ENCODE results near the gene NEK2.
"Not testable (repeated sequence)": the region's sequence is repeated elsewhere in the genome, so short reads cannot be mapped to it uniquely, and the experiment has no call there.

The NEK2 gene

GRCh38 chr1:211631168-211631567 is 44.3 kb downstream of the NEK2 start:
- no peaks in the 10 kb centered on the region for H3K9me2 ChIP-seq (replicated peaks; ENCODE audit: insufficient read depth, low read length)
- H3K4me2 ChIP-seq (ENCODE audit: low read depth, low read length, poor library complexity, severe bottlenecking) = no peak overlapping the region
- no peaks in the 10 kb centered on the region for H3K9me3 ChIP-seq (ENCODE audit: insufficient read depth, low read length)
- no peaks in the 10 kb centered on the region for H3F3A ChIP-seq (ENCODE audit: insufficient read depth)
- H3K27ac ChIP-seq (ENCODE audit: low read depth, low read length) = no peak overlapping the region
- no peaks in the 10 kb centered on the region for H3K36me3 ChIP-seq (ENCODE audit: low read length)
- no peak overlapping the region for H2AFZ ChIP-seq (ENCODE audit: low read depth, low read length, severe bottlenecking)
- no peaks in the 10 kb centered on the region for H3K27me3 ChIP-seq (ENCODE audit: low read length)
- no peak overlapping the region for H3K9ac ChIP-seq (ENCODE audit: low read length)
- no peak overlapping the region for H3K4me3 ChIP-seq (ENCODE audit: insufficient read depth, low read length, poor library complexity, severe bottlenecking)
- no peaks in the 10 kb centered on the region for H3K79me2 ChIP-seq (ENCODE audit: insufficient read depth, low read length)
- no peak for TF ChIP-seq EZH2phosphoT487 (conservative IDR thresholded peaks at IDR 0.05; ENCODE audit: low read length)
- TF ChIP-seq, protein P1, sequence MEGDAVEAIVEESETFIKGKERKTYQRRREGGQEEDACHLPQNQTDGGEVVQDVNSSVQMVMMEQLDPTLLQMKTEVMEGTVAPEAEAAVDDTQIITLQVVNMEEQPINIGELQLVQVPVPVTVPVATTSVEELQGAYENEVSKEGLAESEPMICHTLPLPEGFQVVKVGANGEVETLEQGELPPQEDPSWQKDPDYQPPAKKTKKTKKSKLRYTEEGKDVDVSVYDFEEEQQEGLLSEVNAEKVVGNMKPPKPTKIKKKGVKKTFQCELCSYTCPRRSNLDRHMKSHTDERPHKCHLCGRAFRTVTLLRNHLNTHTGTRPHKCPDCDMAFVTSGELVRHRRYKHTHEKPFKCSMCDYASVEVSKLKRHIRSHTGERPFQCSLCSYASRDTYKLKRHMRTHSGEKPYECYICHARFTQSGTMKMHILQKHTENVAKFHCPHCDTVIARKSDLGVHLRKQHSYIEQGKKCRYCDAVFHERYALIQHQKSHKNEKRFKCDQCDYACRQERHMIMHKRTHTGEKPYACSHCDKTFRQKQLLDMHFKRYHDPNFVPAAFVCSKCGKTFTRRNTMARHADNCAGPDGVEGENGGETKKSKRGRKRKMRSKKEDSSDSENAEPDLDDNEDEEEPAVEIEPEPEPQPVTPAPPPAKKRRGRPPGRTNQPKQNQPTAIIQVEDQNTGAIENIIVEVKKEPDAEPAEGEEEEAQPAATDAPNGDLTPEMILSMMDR (IDR thresholded peaks at IDR 0.05; ENCODE audit: insufficient read depth, low read length, poor library complexity, severe bottlenecking) = no peak
- H4K20me1 ChIP-seq (ENCODE audit: low read depth, low read length) = no peaks in the 10 kb centered on the region

GRCh38 chr1:211630236-211631081 is 45.0 kb downstream of the NEK2 start:
- Histone ChIP-seq H3K27ac (ENCODE audit: low read depth, low read length) (no peak overlapping the region), H3F3A (ENCODE audit: insufficient read depth) (no peaks in the 10 kb centered on the region), H3K9me3 (ENCODE audit: insufficient read depth, low read length) (no peaks in the 10 kb centered on the region), H3K27me3 (ENCODE audit: low read length) (no peaks in the 10 kb centered on the region), H3K9ac (ENCODE audit: low read length) (no peak overlapping the region), H3K9me2 (replicated peaks; ENCODE audit: insufficient read depth, low read length) (no peaks in the 10 kb centered on the region), H3K4me3 (ENCODE audit: insufficient read depth, low read length, poor library complexity, severe bottlenecking) (no peak overlapping the region), H3K79me2 (ENCODE audit: insufficient read depth, low read length) (no peaks in the 10 kb centered on the region), H2AFZ (ENCODE audit: low read depth, low read length, severe bottlenecking) (no peak overlapping the region), H3K36me3 (ENCODE audit: low read length) (no peaks in the 10 kb centered on the region), H4K20me1 (ENCODE audit: low read depth, low read length) (no peaks in the 10 kb centered on the region), H3K4me2 (ENCODE audit: low read depth, low read length, poor library complexity, severe bottlenecking) (no peak overlapping the region)
- TF ChIP-seq, protein P1 (IDR thresholded peaks at IDR 0.05; ENCODE audit: insufficient read depth, low read length, poor library complexity, severe bottlenecking) = no peak
- TF ChIP-seq EZH2phosphoT487 (conservative IDR thresholded peaks at IDR 0.05; ENCODE audit: low read length) = no peak

GRCh38 chr1:211628417-211628816 is 47.0 kb downstream of the NEK2 start:
- Histone ChIP-seq H3K9ac (ENCODE audit: low read length) (no peak overlapping the region), H3K36me3 (ENCODE audit: low read length) (no peaks in the 10 kb centered on the region), H3K4me3 (ENCODE audit: insufficient read depth, low read length, poor library complexity, severe bottlenecking) (no peak overlapping the region), H3K4me2 (ENCODE audit: low read depth, low read length, poor library complexity, severe bottlenecking) (no peak overlapping the region), H3K9me2 (replicated peaks; ENCODE audit: insufficient read depth, low read length) (no peaks in the 10 kb centered on the region), H3K27me3 (ENCODE audit: low read length) (no peaks in the 10 kb centered on the region), H3K27ac (ENCODE audit: low read depth, low read length) (no peak overlapping the region), H3K79me2 (ENCODE audit: insufficient read depth, low read length) (no peaks in the 10 kb centered on the region), H3F3A (ENCODE audit: insufficient read depth) (no peaks in the 10 kb centered on the region), H2AFZ (ENCODE audit: low read depth, low read length, severe bottlenecking) (no peak overlapping the region), H4K20me1 (ENCODE audit: low read depth, low read length) (no peaks in the 10 kb centered on the region), H3K9me3 (ENCODE audit: insufficient read depth, low read length) (no peaks in the 10 kb centered on the region)
- no peak for TF ChIP-seq EZH2phosphoT487 (conservative IDR thresholded peaks at IDR 0.05; ENCODE audit: low read length)

DNA sequence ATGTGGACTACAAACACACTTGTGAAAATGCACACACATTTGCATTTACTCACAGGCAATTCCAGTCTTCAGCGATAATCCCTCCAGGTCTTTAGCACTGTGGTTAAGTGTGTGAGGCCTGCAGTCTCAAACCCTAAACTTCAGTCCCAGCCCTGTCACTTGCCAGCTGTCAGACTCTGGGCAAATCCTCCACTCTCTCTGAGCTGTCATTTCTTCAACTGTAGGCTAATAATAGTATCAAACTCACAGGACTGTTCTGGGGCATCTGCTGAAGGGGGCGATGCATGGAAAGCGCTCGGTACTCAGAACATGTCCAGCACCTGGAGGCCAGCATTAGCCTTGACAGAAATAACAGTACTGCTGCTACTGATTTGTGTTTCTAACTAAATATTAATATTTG is 48.2 kb downstream of the NEK2 start:
- H3K36me3 ChIP-seq (ENCODE audit: low read length) = no peaks in the 10 kb centered on the region
- H3K27me3 ChIP-seq (ENCODE audit: low read length) = no peaks in the 10 kb centered on the region
- no peaks in the 10 kb centered on the region for H3K9me2 ChIP-seq (replicated peaks; ENCODE audit: insufficient read depth, low read length)
- H3K4me3 ChIP-seq (ENCODE audit: insufficient read depth, low read length, poor library complexity, severe bottlenecking) = no peak overlapping the region
- no peak overlapping the region for H2AFZ ChIP-seq (ENCODE audit: low read depth, low read length, severe bottlenecking)
- H3K9ac ChIP-seq (ENCODE audit: low read length) = no peak overlapping the region
- no peak overlapping the region for H3K27ac ChIP-seq (ENCODE audit: low read depth, low read length)
- no peaks in the 10 kb centered on the region for H3K79me2 ChIP-seq (ENCODE audit: insufficient read depth, low read length)
- H4K20me1 ChIP-seq (ENCODE audit: low read depth, low read length) = no peaks in the 10 kb centered on the region
- no peaks in the 10 kb centered on the region for H3K9me3 ChIP-seq (ENCODE audit: insufficient read depth, low read length)
- H3K4me2 ChIP-seq (ENCODE audit: low read depth, low read length, poor library complexity, severe bottlenecking) = no peak overlapping the region
- no peaks in the 10 kb centered on the region for H3F3A ChIP-seq (ENCODE audit: insufficient read depth)
- no peak for TF ChIP-seq EZH2phosphoT487 (conservative IDR thresholded peaks at IDR 0.05; ENCODE audit: low read length)
- TF ChIP-seq, protein P1 (IDR thresholded peaks at IDR 0.05; ENCODE audit: insufficient read depth, low read length, poor library complexity, severe bottlenecking) = no peak

GRCh38 chr1:211625866-211626265 is 49.6 kb downstream of the NEK2 start:
- H3K79me2 ChIP-seq (ENCODE audit: insufficient read depth, low read length); H2AFZ ChIP-seq (ENCODE audit: low read depth, low read length, severe bottlenecking); H3K4me3 ChIP-seq (ENCODE audit: insufficient read depth, low read length, poor library complexity, severe bottlenecking); H3K9me2 ChIP-seq (replicated peaks; ENCODE audit: insufficient read depth, low read length); H3K9ac ChIP-seq (ENCODE audit: low read length); H3K27ac ChIP-seq (ENCODE audit: low read depth, low read length); H3F3A ChIP-seq (ENCODE audit: insufficient read depth); H3K4me2 ChIP-seq (ENCODE audit: low read depth, low read length, poor library complexity, severe bottlenecking); H3K36me3 ChIP-seq (ENCODE audit: low read length); H3K9me3 ChIP-seq (ENCODE audit: insufficient read depth, low read length); H3K27me3 ChIP-seq (ENCODE audit: low read length); H4K20me1 ChIP-seq (ENCODE audit: low read depth, low read length): not testable (repeated sequence)

Data from SU-DHL-6 (cell line).